IMR-90 (cell line): ENCODE measurements around the gene B4GALNT1. TPM values are rescaled to one million over a fixed set of nuclear protein-coding genes. Genes with fewer than 3 reads are reported as not detected.

Source experiments
- ATAC-seq: fragments of 200-7000 bp; cut with Tn5 transposase; 2 replicates; pipeline ENCODE4 v1.9.1; 2020; ENCODE audit warnings: low read depth, mild to moderate bottlenecking, moderate library complexity
- BruUV-seq: library from RNA; stranded (reverse); fragments of 400-500 nt; replicated peaks from 2 replicates; lab custom pipeline; 2021; lab: Mats Ljungman, UMichigan
- CTCF ChIA-PET: fragments of 300-600 bp; formaldehyde crosslinking; extraction: SDS; loops from one replicate; lab custom pipeline; 2021; ENCODE audit warnings: antibody characterized with exemption; lab: Yijun Ruan, JAX
- POLR2A ChIA-PET: fragments of 300-600 bp; sonication (Branson Sonifier 250); formaldehyde crosslinking; loops from one replicate; lab custom pipeline; 2022; ENCODE audit warnings: antibody characterized with exemption; ENCODE audit not compliant: unreplicated experiment; lab: Charles Lee
- DNase-seq: peaks from one replicate; pipeline ENCODE4 v3.0.0; 2013
- H2AFZ ChIP-seq: replicated peaks from 2 replicates; pipeline ENCODE3; 2013; ENCODE audit warnings: low read length, mild to moderate bottlenecking; ENCODE audit not compliant: poor library complexity
- H2AK5ac ChIP-seq: 2 replicates; pipeline ENCODE4 v1.6.1; 2013; ENCODE audit warnings: low read depth, low read length, inconsistent platforms
- H2AK9ac ChIP-seq: replicated peaks from 2 replicates; pipeline ENCODE3; 2013; ENCODE audit warnings: mild to moderate bottlenecking, low read depth, low read length, moderate library complexity; ENCODE audit not compliant: poor library complexity
- H2BK120ac ChIP-seq: 2 replicates; pipeline ENCODE4 v1.6.1; 2013; ENCODE audit warnings: low read depth, low read length, inconsistent platforms
- H2BK15ac ChIP-seq: 3 replicates; pipeline ENCODE4 v1.6.1; 2013; ENCODE audit warnings: low read depth, low read length, inconsistent platforms
- H2BK20ac ChIP-seq: 2 replicates; pipeline ENCODE4 v1.6.1; 2013; ENCODE audit warnings: low read depth, mild to moderate bottlenecking, inconsistent platforms, low read length, moderate library complexity
- H2BK5ac ChIP-seq: 2 replicates; pipeline ENCODE4 v1.6.1; 2013; ENCODE audit warnings: mild to moderate bottlenecking, low read depth, low read length, inconsistent platforms; ENCODE audit not compliant: poor library complexity, severe bottlenecking
- H3K14ac ChIP-seq: replicated peaks from 2 replicates; pipeline ENCODE4 v1.6.1; 2013; ENCODE audit warnings: low read depth, low read length, inconsistent platforms
- H3K18ac ChIP-seq: 2 replicates; pipeline ENCODE4 v1.6.1; 2013; ENCODE audit warnings: low read depth, low read length, control low read depth
- H3K23ac ChIP-seq: 2 replicates; pipeline ENCODE4 v1.6.1; 2013; ENCODE audit warnings: low read depth, low read length, inconsistent platforms
- H3K27ac ChIP-seq: 2 replicates; pipeline ENCODE4 v1.5.1; 2013; ENCODE audit warnings: mild to moderate bottlenecking, control low read depth, low read length; ENCODE audit not compliant: insufficient read depth
- H3K27me3 ChIP-seq: 2 replicates; pipeline ENCODE4 v1.6.1; 2013; ENCODE audit warnings: low read length; ENCODE audit not compliant: control insufficient read depth, insufficient read depth
- H3K36me3 ChIP-seq: 2 replicates; pipeline ENCODE4 v1.6.1; 2013; ENCODE audit warnings: low read length, mixed read lengths; ENCODE audit not compliant: control insufficient read depth, insufficient read depth
- H3K4ac ChIP-seq: 2 replicates; pipeline ENCODE4 v1.6.1; 2013; ENCODE audit warnings: low read depth, low read length, inconsistent platforms
- H3K4me1 ChIP-seq: 2 replicates; pipeline ENCODE4 v1.6.1; 2013; ENCODE audit warnings: low read length, mixed read lengths; ENCODE audit not compliant: control insufficient read depth, insufficient read depth
- H3K4me2 ChIP-seq: 2 replicates; pipeline ENCODE4 v1.6.1; 2013; ENCODE audit warnings: low read depth, mild to moderate bottlenecking, control low read depth, low read length, moderate library complexity
- H3K4me3 ChIP-seq: 2 replicates; pipeline ENCODE4 v1.5.1; 2013; ENCODE audit warnings: low read depth, mild to moderate bottlenecking, control low read depth, low read length, moderate library complexity; ENCODE audit not compliant: insufficient read depth
- H3K56ac ChIP-seq: 2 replicates; pipeline ENCODE4 v1.6.1; 2013; ENCODE audit warnings: low read length, inconsistent platforms; ENCODE audit not compliant: insufficient read depth; ENCODE audit errors: extremely low read depth
- H3K79me1 ChIP-seq, 2 experiments: 2 replicates each; pipeline ENCODE4 v1.6.1; 2013; ENCODE audit warnings: low read length in 2 of 2, inconsistent platforms in 1 of 2, low read depth in 1 of 2
- H3K9ac ChIP-seq: 2 replicates; pipeline ENCODE4 v1.6.1; 2013; ENCODE audit warnings: low read depth, low read length, control low read depth
- H3K9me1 ChIP-seq: 2 replicates; pipeline ENCODE4 v1.6.1; 2013; ENCODE audit warnings: low read length, inconsistent platforms; ENCODE audit not compliant: insufficient read depth
- H3K9me3 ChIP-seq: 2 replicates; pipeline ENCODE4 v1.6.1; 2013; ENCODE audit warnings: low read length; ENCODE audit not compliant: control insufficient read depth, insufficient read depth
- H4K20me1 ChIP-seq: 2 replicates; pipeline ENCODE4 v1.6.1; 2013; ENCODE audit warnings: low read length, inconsistent platforms; ENCODE audit not compliant: insufficient read depth
- H4K5ac ChIP-seq: 2 replicates; pipeline ENCODE4 v1.6.1; 2013; ENCODE audit warnings: mild to moderate bottlenecking, low read depth, low read length, control low read depth
- H4K8ac ChIP-seq, 2 experiments: 2 replicates each; pipeline ENCODE4 v1.6.1; 2013; ENCODE audit warnings: low read depth in 2 of 2, low read length in 2 of 2, control low read depth in 1 of 2, inconsistent platforms in 1 of 2
- H4K91ac ChIP-seq: 2 replicates; pipeline ENCODE4 v1.6.1; 2013; ENCODE audit warnings: low read depth, low read length, inconsistent platforms; ENCODE audit not compliant: insufficient read depth
- BHLHE40 ChIP-seq: fragments of 150-350 bp; IDR thresholded peaks from 2 replicates; pipeline ENCODE4 v1.6.1; 2016; ENCODE audit warnings: mild to moderate bottlenecking, low read depth, low read length
- CEBPB ChIP-seq: IDR thresholded peaks from 2 replicates; pipeline ENCODE4 v1.6.1; 2012; ENCODE audit warnings: low read depth, low read length, improper control_type of control experiment
- CHD1 ChIP-seq: IDR thresholded peaks from 2 replicates; pipeline ENCODE4 v1.6.1; 2012; ENCODE audit warnings: low read depth, low read length, improper control_type of control experiment
- FOS ChIP-seq: fragments of 150-350 bp; IDR thresholded peaks from 2 replicates; pipeline ENCODE4 v1.6.1; 2016; ENCODE audit warnings: low read depth, low read length
- MAFK ChIP-seq: IDR thresholded peaks from 2 replicates; pipeline ENCODE4 v1.6.1; 2012; ENCODE audit warnings: low read depth, low read length, improper control_type of control experiment
- MAZ ChIP-seq: IDR thresholded peaks from 2 replicates; pipeline ENCODE4 v1.6.1; 2012; ENCODE audit warnings: low read depth, mild to moderate bottlenecking, low read length, improper control_type of control experiment, moderate library complexity, borderline replicate concordance
- MXI1 ChIP-seq: IDR thresholded peaks from 2 replicates; pipeline ENCODE4 v1.6.1; 2012; ENCODE audit warnings: low read depth, mild to moderate bottlenecking, low read length, moderate library complexity, borderline replicate concordance
- NFE2L2 ChIP-seq: fragments of 150-350 bp; IDR thresholded peaks from 2 replicates; pipeline ENCODE4 v1.6.1; 2016; ENCODE audit warnings: low read depth, mild to moderate bottlenecking, low read length
- POLR2A ChIP-seq: IDR thresholded peaks from 2 replicates; pipeline ENCODE4 v1.6.1; 2012; ENCODE audit warnings: mild to moderate bottlenecking, low read depth, low read length
- RAD21 ChIP-seq: IDR thresholded peaks from 2 replicates; pipeline ENCODE4 v1.6.1; 2012; ENCODE audit warnings: low read length, improper control_type of control experiment
- RCOR1 ChIP-seq: IDR thresholded peaks from 2 replicates; pipeline ENCODE4 v1.6.1; 2012; ENCODE audit warnings: mild to moderate bottlenecking, low read length, improper control_type of control experiment; ENCODE audit not compliant: insufficient replicate concordance
- RFX5 ChIP-seq: IDR thresholded peaks from 2 replicates; pipeline ENCODE4 v1.8.0; 2012; ENCODE audit warnings: low read depth, mild to moderate bottlenecking, low read length, moderate library complexity
- SMC3 ChIP-seq: fragments of 150-350 bp; IDR thresholded peaks from 2 replicates; pipeline ENCODE4 v1.6.1; 2016; ENCODE audit warnings: low read depth, mild to moderate bottlenecking, antibody characterized with exemption, low read length, moderate library complexity
- WGBS, 2 experiments: methylation state at CpG; one replicate each; pipeline versions ENCODE4 v1.1.5 to v1.1.7; 2013; ENCODE audit warnings: missing lambda C conversion rate in 2 of 2; ENCODE audit not compliant: insufficient read length in 1 of 2; ENCODE audit errors: extremely low coverage in 2 of 2; 5-methylcytosine and 5-hydroxymethylcytosine counted together
- dilution Hi-C: fragments of 300-500 bp; cut with HindIII; formaldehyde crosslinking; loops from one replicate; pipeline ENCODE4 v1.14.3; 2018; ENCODE audit warnings: low sequenced_read_pairs; ENCODE audit not compliant: unreplicated experiment
- in situ Hi-C: fragments of 300-500 bp; cut with MboI; formaldehyde crosslinking; loops from 3 replicates; pipeline ENCODE4 v1.14.3; 2019; ENCODE audit warnings: low sequenced_read_pairs, inconsistent platforms, mixed read lengths
- intact Hi-C: fragments of 100-400 bp; cut with micrococcal nuclease; formaldehyde crosslinking; loops from 2 replicates; pipeline ENCODE4 v1.10.0; 2022
- polyA plus RNA-seq, 3 experiments: library from polyadenylated mRNA; depleted of rRNA; stranded (reverse); fragments of >200 nt; gene quantifications; 2 replicates each; pipeline ENCODE4 v1.2.3, GENCODE V29; 2012; ENCODE audit warnings: low replicate concordance in 1 of 3
- total RNA-seq: library from RNA; depleted of rRNA; stranded (reverse); fragments of >200 nt; gene quantifications from 2 replicates; pipeline ENCODE4 v1.2.3, GENCODE V29; 2012
- TF ChIP-seq, protein P1 (sequence below): fragments of 150-350 bp; IDR thresholded peaks from 2 replicates; pipeline ENCODE4 v1.6.1; 2016; ENCODE audit warnings: low read depth, mild to moderate bottlenecking, low read length, moderate library complexity, borderline replicate concordance
- TF ChIP-seq, protein P2 (sequence below): conservative IDR thresholded peaks from 2 replicates; pipeline ENCODE4 v1.5.1; 2012; ENCODE audit warnings: mild to moderate bottlenecking, low read depth, low read length, improper control_type of control experiment
- TF ChIP-seq, protein P3 (sequence below): fragments of 150-350 bp; IDR thresholded peaks from 2 replicates; pipeline ENCODE4 v1.6.1; 2017; ENCODE audit warnings: mild to moderate bottlenecking, antibody characterized with exemption, low read length, low read depth

The B4GALNT1 gene
- total and polyA plus RNA-seq, 2 of the 4 experiments (the other 2 are of a cell fraction): 0.18 to 0.62 TPM

- CTCF ChIA-PET: no interaction called here
- intact Hi-C loops (no loop called here), dilution Hi-C loops (no loop called here), in situ Hi-C loops (no loop called here)
- H4K20me1 ChIP-seq: no peaks in the 10 kb centered on the region
- peaks cover 40% of the 10 kb centered on the region for H3K36me3 ChIP-seq
- H3K9ac ChIP-seq: no peak overlapping the region
- BruUV-seq: no TSS peak
- H3K79me1 ChIP-seq: peaks cover 0 to 13% of the 10 kb centered on the region in 2 experiments; a peak in 2 of 4 replicates
- no peak overlapping the region for H4K91ac ChIP-seq
- H4K8ac ChIP-seq: no peak overlapping the region
- no peak overlapping the region for H3K56ac ChIP-seq
- ATAC-seq (no peak), DNase-seq (no peak)
- no peak overlapping the region for H3K4me2 ChIP-seq
- no peak overlapping the region for H2AFZ ChIP-seq
- H3K23ac ChIP-seq: no peak overlapping the region
- POLR2A ChIA-PET: no interaction called here
- no peak overlapping the region for H4K5ac ChIP-seq
- peak overlapping the region; percentile 26 for H2AK9ac ChIP-seq
- H3K27me3 ChIP-seq: no peaks in the 10 kb centered on the region; the same call in 1 of the 2 replicates
- H3K4ac ChIP-seq: no peak overlapping the region
- peaks cover 11% of the 10 kb centered on the region; the same call in 1 of the 2 replicates for H3K9me1 ChIP-seq
- H2BK5ac ChIP-seq: no peak overlapping the region
- H2BK15ac ChIP-seq: no peak overlapping the region
- H3K18ac ChIP-seq: no peak overlapping the region
- H3K14ac ChIP-seq: no peak overlapping the region
- H3K9me3 ChIP-seq: no peaks in the 10 kb centered on the region
- TF ChIP-seq, protein P1, sequence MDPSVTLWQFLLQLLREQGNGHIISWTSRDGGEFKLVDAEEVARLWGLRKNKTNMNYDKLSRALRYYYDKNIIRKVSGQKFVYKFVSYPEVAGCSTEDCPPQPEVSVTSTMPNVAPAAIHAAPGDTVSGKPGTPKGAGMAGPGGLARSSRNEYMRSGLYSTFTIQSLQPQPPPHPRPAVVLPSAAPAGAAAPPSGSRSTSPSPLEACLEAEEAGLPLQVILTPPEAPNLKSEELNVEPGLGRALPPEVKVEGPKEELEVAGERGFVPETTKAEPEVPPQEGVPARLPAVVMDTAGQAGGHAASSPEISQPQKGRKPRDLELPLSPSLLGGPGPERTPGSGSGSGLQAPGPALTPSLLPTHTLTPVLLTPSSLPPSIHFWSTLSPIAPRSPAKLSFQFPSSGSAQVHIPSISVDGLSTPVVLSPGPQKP: no peak
- TF ChIP-seq MXI1 (no peak), RAD21 (no peak), MAFK (no peak), RFX5 (no peak), NFE2L2 (no peak), MAZ (no peak), BHLHE40 (no peak), RCOR1 (no peak), FOS (no peak), SMC3 (no peak), POLR2A (no peak), CHD1 (no peak), CEBPB (no peak)
- TF ChIP-seq, protein P2, sequence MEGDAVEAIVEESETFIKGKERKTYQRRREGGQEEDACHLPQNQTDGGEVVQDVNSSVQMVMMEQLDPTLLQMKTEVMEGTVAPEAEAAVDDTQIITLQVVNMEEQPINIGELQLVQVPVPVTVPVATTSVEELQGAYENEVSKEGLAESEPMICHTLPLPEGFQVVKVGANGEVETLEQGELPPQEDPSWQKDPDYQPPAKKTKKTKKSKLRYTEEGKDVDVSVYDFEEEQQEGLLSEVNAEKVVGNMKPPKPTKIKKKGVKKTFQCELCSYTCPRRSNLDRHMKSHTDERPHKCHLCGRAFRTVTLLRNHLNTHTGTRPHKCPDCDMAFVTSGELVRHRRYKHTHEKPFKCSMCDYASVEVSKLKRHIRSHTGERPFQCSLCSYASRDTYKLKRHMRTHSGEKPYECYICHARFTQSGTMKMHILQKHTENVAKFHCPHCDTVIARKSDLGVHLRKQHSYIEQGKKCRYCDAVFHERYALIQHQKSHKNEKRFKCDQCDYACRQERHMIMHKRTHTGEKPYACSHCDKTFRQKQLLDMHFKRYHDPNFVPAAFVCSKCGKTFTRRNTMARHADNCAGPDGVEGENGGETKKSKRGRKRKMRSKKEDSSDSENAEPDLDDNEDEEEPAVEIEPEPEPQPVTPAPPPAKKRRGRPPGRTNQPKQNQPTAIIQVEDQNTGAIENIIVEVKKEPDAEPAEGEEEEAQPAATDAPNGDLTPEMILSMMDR: no peak
- TF ChIP-seq, protein P3, sequence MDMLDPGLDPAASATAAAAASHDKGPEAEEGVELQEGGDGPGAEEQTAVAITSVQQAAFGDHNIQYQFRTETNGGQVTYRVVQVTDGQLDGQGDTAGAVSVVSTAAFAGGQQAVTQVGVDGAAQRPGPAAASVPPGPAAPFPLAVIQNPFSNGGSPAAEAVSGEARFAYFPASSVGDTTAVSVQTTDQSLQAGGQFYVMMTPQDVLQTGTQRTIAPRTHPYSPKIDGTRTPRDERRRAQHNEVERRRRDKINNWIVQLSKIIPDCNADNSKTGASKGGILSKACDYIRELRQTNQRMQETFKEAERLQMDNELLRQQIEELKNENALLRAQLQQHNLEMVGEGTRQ: no peak
- WGBS, 2 experiments: 80% methylated on average over 1 of the region's 10 CpGs; no CpG with 5 or more reads in 1 of the 2 experiments
- H2BK120ac ChIP-seq: no peak overlapping the region
- H3K4me1 ChIP-seq: peaks cover 4% of the 10 kb centered on the region
- H3K27ac ChIP-seq: no peak overlapping the region
- H2BK20ac ChIP-seq: no peak overlapping the region
- H2AK5ac ChIP-seq: no peak overlapping the region; the same call in 1 of the 2 replicates
- H3K4me3 ChIP-seq: no peak overlapping the region
Measured at GRCh38 chr12:57612711-57613426, 20.1 kb downstream of the B4GALNT1 start.
